ENCODE measurements around the gene HLA-E. TPM values are rescaled to one million over a fixed set of nuclear protein-coding genes. Genes with fewer than 3 reads are reported as not detected.

HLA-E gene
- 115 and 227 TPM in 2 replicates for total RNA-seq (ENCODE audit: low replicate concordance)

DNA sequence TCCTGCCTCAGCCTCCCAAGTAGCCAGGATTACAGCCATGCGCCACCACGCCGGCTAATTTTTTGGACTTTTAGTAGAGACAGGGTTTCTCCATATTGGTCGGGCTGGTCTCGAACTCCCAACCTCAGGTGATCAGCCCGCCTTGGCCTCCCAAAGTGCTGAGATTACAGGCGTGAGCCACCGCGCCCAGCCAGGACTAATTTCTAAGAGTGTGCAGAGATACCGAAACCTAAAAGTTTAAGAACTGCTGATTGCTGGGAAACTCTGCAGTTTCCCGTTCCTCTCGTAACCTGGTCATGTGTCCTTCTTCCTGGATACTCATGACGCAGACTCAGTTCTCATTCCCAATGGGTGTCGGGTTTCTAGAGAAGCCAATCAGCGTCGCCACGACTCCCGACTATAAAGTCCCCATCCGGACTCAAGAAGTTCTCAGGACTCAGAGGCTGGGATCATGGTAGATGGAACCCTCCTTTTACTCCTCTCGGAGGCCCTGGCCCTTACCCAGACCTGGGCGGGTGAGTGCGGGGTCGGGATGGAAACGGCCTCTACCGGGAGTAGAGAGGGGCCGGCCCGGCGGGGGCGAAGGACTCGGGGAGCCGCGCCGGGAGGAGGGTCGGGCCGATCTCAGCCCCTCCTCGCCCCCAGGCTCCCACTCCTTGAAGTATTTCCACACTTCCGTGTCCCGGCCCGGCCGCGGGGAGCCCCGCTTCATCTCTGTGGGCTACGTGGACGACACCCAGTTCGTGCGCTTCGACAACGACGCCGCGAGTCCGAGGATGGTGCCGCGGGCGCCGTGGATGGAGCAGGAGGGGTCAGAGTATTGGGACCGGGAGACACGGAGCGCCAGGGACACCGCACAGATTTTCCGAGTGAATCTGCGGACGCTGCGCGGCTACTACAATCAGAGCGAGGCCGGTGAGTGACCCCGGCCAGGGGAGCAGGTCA lies at the start of gene HLA-E:
TSS of gene HLA-E (plus strand) at position 429 of the 945 bp plus-strand sequence. CDS start at position 452, 23 bp downstream.
- peak; percentile 100 for DNase-seq (ENCODE audit: low read depth)
- H3K4me3 ChIP-seq (ENCODE audit: low read depth, low read length), result peak within 1 kb of the TSS; percentile 93
- TF ChIP-seq, protein P1, sequence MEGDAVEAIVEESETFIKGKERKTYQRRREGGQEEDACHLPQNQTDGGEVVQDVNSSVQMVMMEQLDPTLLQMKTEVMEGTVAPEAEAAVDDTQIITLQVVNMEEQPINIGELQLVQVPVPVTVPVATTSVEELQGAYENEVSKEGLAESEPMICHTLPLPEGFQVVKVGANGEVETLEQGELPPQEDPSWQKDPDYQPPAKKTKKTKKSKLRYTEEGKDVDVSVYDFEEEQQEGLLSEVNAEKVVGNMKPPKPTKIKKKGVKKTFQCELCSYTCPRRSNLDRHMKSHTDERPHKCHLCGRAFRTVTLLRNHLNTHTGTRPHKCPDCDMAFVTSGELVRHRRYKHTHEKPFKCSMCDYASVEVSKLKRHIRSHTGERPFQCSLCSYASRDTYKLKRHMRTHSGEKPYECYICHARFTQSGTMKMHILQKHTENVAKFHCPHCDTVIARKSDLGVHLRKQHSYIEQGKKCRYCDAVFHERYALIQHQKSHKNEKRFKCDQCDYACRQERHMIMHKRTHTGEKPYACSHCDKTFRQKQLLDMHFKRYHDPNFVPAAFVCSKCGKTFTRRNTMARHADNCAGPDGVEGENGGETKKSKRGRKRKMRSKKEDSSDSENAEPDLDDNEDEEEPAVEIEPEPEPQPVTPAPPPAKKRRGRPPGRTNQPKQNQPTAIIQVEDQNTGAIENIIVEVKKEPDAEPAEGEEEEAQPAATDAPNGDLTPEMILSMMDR (IDR thresholded peaks at IDR 0.05; ENCODE audit: insufficient read depth, low read length), result no peak

DNA sequence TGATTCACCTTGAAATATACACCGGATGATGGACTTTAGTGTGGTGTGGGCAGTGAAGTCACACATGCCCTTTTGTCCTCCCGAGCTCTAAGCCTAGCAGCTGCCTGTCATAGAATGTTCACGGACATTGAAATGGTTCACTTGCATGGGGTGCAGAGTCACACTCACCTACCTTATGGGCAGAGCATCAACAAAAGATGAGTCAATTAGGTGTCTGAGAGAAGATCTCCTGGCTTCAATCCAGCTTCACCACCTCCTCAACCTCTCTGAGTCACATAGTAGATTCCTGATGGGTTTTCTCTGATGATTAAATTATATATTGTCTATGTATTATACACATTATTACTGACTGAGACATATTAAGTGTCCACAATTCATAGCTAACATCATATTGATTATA lies 48.1 kb upstream of the HLA-E start:
- TF ChIP-seq, protein P1 (IDR thresholded peaks at IDR 0.05; ENCODE audit: insufficient read depth, low read length), result no peak

DNA sequence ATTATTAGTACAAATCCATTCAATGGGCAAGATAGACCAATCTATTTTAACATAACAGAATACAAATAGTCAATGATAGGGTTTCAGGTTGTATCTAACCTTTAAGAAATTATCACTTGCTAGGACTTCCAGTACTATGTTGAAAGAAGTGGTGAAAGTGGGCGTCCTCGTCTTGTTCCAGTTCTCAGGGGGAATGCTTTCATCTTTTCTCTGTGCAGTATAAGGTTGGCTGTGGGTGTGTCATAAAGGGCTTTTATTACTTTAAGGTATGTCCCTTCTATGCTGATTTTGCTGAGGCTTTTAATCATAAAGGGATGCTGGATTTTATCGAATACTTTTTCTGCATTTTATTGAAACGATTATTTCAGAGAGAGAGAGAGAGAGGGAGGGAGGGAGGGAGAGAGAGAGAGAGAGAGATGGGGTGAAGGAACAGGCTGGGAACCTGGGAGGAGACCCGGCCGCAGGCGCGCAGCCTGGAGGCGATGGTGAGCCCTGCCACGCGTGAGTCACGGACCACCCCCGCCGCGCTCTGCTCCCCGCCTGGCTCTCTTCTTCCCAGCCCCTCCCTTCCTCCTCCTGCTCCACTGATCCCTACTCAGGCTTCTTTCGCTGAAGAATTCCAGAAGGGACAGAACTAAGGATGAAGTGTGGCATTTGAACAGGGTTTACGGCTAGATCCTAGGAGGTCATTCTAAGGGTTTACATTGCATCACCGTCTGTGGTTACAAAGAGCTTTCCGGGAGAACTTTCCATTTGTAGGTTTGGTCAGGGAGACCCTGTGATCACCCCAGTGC lies 45.5 kb upstream of the HLA-E start:
- peak; percentile 10 for DNase-seq (ENCODE audit: low read depth)
- TF ChIP-seq, protein P1 (IDR thresholded peaks at IDR 0.05; ENCODE audit: insufficient read depth, low read length), result peak; percentile 23
- no peak overlapping the region for H3K4me3 ChIP-seq (ENCODE audit: low read depth, low read length)

More for the DNA sequence above, 48.1 kb upstream of the HLA-E start:
- no peak for DNase-seq (ENCODE audit: low read depth)
- H3K4me3 ChIP-seq (ENCODE audit: low read depth, low read length), result no peak overlapping the region

DNA sequence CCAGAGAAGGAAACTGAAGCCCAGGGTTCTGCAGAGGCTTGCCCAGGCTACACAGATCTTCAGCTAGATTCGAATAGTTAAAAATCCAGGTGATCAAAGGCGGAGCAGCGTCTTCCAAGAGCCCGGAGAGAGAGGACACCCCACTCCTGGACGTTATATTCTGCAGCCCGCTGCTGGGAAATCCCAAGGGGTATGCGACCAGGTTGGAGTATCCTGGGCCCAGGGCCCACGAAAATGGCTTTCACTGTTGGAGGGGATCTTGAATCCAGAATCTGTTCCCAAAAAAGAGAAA lies 44.9 kb upstream of the HLA-E start:
- TF ChIP-seq, protein P1 (IDR thresholded peaks at IDR 0.05; ENCODE audit: insufficient read depth, low read length), result no peak
- no peak overlapping the region for H3K4me3 ChIP-seq (ENCODE audit: low read depth, low read length)
- no peak for DNase-seq (ENCODE audit: low read depth)

DNA sequence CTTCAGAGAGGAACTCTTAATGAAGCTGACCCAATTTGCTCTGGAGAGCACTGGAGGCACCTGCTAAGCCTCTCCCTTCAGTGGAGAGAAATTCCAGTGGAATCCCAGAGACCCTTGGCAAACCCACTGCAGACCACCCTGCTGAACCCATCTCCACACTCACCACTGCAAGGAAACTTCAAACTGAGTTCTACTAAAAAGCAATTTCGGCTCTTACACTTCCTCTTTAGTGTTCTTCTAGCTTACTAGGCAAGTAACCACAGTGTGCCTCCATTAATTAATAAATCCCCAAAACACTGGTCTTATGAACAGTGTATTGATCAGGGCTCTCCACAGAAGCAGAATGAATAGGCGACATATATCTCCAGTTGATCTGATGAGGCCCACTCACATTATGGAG lies 43.0 kb upstream of the HLA-E start:
- H3K4me3 ChIP-seq (ENCODE audit: low read depth, low read length), result no peak overlapping the region
- no peak for DNase-seq (ENCODE audit: low read depth)
- TF ChIP-seq, protein P1 (IDR thresholded peaks at IDR 0.05; ENCODE audit: insufficient read depth, low read length), result no peak

DNA sequence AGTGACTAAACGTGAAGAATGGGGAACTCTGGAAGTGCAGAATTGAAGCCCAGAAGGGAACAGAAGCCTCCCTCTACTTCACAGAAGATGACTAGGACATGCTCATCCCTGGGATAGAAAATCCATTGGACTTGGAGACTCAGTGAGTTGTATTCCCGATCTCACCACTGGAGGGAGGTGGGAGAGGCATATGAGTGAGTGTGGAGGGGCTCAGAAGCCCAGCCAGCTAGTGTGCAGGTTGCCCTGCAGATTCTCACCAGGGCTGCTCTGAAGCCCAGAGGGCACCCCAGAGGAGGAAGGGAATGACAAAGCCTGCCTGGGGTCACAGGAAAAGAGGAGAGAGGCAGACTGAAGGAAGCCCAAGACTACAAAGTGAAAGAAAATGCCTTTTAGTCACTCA lies 42.1 kb upstream of the HLA-E start:
- H3K4me3 ChIP-seq (ENCODE audit: low read depth, low read length), result no peak overlapping the region
- TF ChIP-seq, protein P1 (IDR thresholded peaks at IDR 0.05; ENCODE audit: insufficient read depth, low read length), result no peak
- DNase-seq (ENCODE audit: low read depth), result no peak
